ENCODE data around the gene C11orf68.
A peak's percentile ranks its signal among the peaks of the same experiment; 100 is the strongest.
"Not testable (repeated sequence)": the region's sequence is repeated elsewhere in the genome, so short reads cannot be mapped to it uniquely, and the experiment has no call there.

The C11orf68 gene

GRCh38 chr11:65918211-65919140 is at the start of gene C11orf68:
C11orf68 (minus strand) TSS chr11:65919062; CDS start chr11:65919031, 31 bp downstream.
- DNase-seq (ENCODE audit: low spot score), result no peak

GRCh38 chr11:65967329-65967934 is 48.6 kb upstream of the C11orf68 start:
- no peak for DNase-seq (ENCODE audit: low spot score)

DNA sequence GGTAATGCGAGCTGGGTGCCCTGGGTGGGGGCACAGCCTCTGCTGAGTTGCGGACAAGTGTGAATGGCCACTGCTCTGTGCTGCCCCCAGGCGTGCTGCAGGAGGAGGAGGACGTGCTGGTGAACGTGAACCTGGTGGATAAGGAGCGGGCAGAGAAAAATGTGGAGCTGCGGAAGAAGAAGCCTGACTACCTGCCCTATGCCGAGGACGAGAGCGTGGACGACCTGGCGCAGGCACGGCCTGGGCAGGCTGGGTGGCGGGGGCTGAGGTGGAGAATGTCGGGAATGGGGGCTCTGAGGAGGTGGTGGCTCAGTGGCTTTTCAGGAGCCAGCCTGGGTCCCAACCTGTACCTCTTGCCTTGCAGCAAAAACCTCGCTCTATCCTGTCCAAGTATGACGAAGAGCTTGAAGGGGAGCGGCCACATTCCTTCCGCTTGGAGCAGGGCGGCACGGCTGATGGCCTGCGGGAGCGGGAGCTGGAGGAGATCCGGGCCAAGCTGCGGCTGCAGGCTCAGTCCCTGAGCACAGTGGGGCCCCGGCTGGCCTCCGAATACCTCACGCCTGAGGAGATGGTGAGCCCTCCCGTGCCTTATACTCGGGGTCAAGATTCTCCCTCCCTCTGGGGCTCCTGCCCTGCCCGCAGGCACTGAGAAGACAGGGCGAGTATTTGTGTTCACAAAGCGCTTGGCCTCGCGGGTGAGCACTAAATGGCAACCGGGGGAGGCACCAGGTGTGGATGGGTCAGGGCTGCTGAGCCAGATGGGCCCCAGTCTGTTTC is 47.3 kb upstream of the C11orf68 start:
- DNase-seq (ENCODE audit: low spot score), result no peak

GRCh38 chr11:65964906-65965305 is 46.0 kb upstream of the C11orf68 start:
- DNase-seq (ENCODE audit: low spot score), result no peak

DNA sequence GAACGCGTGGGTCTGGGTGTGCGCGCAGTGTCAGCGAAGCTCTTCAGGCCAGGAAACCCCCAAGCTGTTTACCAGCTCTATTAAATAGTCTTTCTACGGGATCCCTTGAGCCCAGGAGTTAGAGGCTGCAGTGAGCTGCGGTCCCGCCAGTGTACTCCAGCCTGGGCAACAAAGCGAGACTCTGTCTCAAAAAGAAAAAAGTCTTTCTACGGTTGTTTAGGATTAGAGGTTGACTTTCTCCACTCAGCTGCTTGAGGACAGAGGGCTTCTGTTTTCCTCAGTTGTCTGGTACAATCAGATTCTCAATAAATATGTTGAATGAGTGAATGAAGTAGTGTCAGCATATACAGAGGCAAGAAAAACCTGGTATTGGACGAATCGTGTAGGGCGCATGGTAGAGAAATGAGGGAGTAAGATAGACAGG is 43.3 kb upstream of the C11orf68 start:
- no peak for DNase-seq (ENCODE audit: low spot score)

DNA sequence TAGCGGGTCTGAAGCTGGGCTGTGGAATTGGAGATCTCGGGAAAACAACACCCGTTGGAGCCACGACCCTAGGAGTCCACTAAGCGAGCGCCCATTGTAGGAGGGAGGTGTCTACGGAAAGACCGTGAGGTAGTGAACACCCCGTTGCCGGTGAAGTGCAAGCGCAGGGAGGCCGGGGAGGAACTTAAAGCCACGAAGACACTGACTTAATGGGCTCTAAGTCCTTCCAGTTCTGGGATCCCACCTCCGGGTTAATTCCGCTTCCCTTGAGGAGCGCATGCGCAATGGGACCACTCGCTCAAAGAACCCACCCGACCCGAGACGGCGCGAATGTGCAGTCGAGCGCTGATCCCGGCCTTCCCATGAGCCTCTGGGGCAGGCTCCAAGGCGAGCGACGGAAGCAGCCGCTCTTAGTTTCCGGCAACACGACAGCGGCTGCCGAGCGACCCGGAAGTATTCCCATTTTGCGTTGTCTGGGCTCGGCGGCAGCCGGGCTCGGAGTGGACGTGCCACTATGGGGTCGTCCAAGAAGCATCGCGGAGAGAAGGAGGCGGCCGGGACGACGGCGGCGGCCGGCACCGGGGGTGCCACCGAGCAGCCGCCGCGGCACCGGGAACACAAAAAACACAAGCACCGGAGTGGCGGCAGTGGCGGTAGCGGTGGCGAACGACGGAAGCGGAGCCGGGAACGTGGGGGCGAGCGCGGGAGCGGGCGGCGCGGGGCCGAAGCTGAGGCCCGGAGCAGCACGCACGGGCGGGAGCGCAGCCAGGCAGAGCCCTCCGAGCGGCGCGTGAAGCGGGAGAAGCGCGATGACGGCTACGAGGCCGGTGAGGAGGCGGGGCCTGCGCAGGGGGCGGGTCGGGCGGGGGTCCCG is 42.6 kb upstream of the C11orf68 start, which contains the start of gene SART1:
Gene SART1 (plus strand): TSS at position 468 of the 874 bp plus-strand sequence. CDS start 47 bp downstream, at position 515.
- peak; percentile 94 for DNase-seq (ENCODE audit: low spot score)

GRCh38 chr11:65960824-65961266 is 42.0 kb upstream of the C11orf68 start:
- no peak for DNase-seq (ENCODE audit: low spot score)

DNA sequence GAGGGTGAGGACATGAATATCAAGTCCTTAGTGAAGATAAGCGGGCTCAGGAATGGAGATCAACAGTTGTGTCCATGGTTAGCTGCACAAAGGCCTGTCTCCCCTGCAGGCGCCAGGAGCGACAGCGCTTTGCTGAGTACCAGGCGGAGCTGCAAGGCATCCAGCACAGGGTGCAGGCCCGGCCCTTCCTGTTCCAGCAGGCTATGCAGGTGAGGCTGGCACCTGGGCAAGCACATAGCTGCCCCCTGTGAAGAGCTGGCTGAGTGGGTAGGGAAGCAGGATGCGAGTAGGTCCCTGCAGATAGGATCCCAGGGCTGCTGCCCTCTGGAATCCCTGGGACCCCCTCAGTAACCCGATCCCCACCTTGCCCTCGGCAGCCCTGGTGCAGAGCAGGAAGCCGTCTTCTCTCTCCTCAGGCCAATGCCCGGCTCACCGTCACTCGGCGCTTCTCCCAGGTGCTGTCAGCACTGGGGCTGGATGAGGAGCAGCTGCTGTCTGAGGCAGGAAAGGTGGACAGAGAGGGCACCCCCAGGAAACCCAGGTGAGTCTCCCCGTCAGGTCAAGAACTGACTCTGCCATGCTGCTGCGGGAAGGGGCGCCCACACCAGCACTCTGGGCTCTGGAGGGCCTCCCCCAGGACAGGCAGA is 40.0 kb upstream of the C11orf68 start:
- DNase-seq (ENCODE audit: low spot score), result no peak

DNA sequence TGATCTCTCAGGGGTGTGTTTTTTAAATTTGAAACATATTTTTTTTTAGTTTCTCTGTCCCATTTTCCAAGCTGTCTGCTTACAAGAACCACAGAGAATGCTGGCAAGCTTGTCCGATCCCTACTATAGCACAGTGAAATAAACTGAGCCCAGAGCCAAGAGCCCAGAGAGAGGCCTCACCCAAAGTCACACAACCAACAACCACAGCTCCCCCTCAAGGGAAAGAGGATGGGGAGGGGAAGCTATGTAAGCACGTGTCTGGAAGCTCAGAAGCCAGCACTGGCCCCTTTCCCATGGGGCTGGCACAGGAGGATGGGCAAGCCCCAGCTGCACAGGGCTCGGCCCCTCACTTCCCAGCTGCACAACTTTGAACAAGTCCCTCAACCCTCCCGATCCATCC is 39.4 kb upstream of the C11orf68 start:
- DNase-seq (ENCODE audit: low spot score), result no peak

- no peak for DNase-seq (ENCODE audit: low spot score)
Observed at GRCh38 chr11:65954771-65955170, 35.9 kb upstream of the C11orf68 start.

GRCh38 chr11:65953471-65953870 is 34.6 kb upstream of the C11orf68 start:
- DNase-seq (ENCODE audit: low spot score), result no peak

DNA sequence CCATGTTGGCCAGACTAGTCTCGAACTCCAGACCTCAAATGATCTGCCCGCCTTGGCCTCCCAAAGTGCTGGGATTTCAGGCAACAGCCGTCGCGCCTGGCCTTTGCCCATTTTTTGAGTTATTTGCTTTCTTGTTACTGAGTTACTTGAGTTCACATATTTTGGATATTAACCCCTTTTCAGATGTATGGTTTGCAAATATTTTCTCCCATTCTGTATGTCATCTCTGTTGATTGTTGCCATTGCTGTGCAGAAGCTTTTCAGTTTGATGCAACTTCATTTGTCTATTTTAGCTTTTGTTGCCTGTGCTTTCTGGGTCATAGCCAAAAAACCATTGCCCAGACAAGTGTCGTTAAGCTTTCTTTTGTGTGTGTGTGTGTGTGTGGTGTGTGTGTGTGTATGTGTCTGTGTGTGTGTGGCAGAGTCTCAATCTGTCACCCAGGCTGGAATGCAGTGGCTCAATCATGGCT is 33.2 kb upstream of the C11orf68 start:
- DNase-seq (ENCODE audit: low spot score), result no peak

DNA sequence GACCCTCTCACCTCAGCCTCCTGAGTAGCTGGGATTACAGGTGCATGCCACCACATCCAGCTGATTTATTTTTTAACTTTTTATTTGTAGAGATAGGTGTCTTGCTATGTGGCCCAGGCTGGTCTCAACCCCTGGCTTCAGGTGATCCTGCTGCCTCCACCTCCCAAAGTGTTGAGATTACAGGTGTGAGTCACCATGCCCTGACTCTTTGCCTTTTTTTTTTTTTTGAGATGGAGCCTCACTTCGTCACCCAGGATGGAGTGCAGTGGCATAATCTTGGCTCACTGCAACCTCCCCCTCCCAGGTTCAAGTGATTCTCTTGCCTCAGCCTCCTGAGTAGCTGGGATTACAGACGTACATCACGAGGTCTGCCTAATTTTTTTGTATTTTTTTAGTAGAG is 32.8 kb upstream of the C11orf68 start:
- not testable (repeated sequence) for DNase-seq (ENCODE audit: low spot score)

GRCh38 chr11:65950711-65951110 is 31.8 kb upstream of the C11orf68 start:
- DNase-seq (ENCODE audit: low spot score), result not testable (repeated sequence)

DNA sequence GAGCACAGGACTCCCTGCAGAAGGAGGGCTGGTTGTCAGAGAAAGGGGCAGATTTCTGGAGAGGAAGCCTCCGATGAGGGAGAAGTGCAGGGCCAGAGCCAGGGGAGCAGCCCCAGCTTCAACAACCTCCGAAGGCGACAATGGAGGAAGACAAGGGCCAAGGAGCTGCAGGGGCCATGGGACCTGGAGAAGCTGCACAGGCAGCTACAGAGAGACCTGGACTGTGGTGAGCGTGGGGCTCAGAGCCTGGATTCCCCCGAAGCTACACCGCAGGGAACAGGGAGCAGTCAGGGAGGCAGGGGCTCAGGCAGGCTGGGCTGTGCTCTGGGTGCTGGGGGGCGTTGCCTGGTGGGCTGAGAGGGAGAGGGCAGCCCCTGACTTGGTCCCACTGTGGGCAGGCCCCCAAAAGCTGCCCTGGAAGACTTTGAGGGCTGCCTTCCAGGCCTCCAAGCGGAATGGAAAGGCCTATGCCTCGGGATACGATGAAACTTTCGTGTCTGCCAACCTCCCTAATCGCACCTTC is 28.8 kb upstream of the C11orf68 start:
- DNase-seq (ENCODE audit: low spot score), result no peak

- no peak for DNase-seq (ENCODE audit: low spot score)
Observed at GRCh38 chr11:65947133-65947532, 28.3 kb upstream of the C11orf68 start.

GRCh38 chr11:65946655-65947054 is 27.8 kb upstream of the C11orf68 start:
- no peak for DNase-seq (ENCODE audit: low spot score)

DNA sequence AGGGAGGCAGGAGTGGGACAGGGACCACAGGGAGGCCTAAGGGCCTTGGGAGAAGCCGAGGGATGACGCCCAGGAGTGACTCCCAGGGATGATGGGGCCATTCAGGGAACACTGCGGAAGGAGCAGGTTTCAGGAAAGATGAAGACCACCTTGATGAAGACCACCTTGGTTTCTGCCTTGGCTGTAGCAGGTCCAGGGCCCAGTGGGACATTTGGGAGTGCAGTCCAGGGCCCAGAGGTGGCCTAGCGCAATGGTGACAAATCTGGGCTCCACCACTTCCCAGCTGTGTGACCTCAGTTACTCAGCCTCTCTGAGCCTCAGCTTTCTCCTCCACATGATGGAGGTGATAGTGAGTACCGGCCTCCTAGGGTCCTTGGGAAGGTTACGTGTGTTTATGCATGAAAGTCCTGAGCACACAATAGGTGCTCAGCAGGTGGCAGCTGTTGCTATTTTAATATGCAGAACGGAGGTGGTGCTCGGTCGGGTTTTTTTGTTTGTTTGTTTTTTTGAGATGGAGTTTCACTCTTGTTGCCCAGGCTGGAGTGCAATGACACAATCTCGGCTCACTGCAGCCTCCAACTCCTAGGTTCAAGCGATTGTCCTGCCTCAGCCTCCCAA is 27.2 kb upstream of the C11orf68 start:
- no peak for DNase-seq (ENCODE audit: low spot score)

- DNase-seq (ENCODE audit: low spot score), result no peak
Observed at GRCh38 chr11:65945430-65945911, 26.6 kb upstream of the C11orf68 start, which contains the start of gene TSGA10IP. TSGA10IP (plus strand) TSS chr11:65945480; CDS start chr11:65945676, 196 bp downstream.

GRCh38 chr11:65944767-65945166 is 25.9 kb upstream of the C11orf68 start:
- no peak for DNase-seq (ENCODE audit: low spot score)

Measured in hematopoietic multipotent progenitor cell treated with erythropoietin and hydrocortisone succinate and interleukin-3 and kit ligand, for 17 days (in vitro differentiated cells).